Stomach (tissue), 4 donors: ENCODE data around the gene IL1RAPL2.

Experiments used
- CTCF ChIP-seq, 7 experiments: fragments of 450-650 bp in 4 of 7; fragments of 200-600 bp in 3 of 7; sonication (generic) in 3 of 7; IDR thresholded peaks; one replicate each; pipeline ENCODE4 v1.5.1; 2016 to 2019; ENCODE audit warnings: antibody characterized with exemption in 7 of 7, control low read depth in 2 of 7, mild to moderate bottlenecking in 1 of 7
- EP300 ChIP-seq: sonication (generic); formaldehyde crosslinking; IDR thresholded peaks from one replicate; pipeline ENCODE4 v1.6.1; 2017; ENCODE audit warnings: antibody characterized with exemption
- POLR2A ChIP-seq, 4 donors: fragments of 450-650 bp; IDR thresholded peaks; one replicate each; pipeline ENCODE4 v1.6.1; 2016; ENCODE audit warnings: antibody characterized with exemption in 4 of 4, control low read depth in 2 of 4, mild to moderate bottlenecking in 1 of 4, moderate library complexity in 1 of 4
- POLR2AphosphoS5 ChIP-seq, 3 donors: sonication (generic); formaldehyde crosslinking; IDR thresholded peaks; one replicate each; pipeline ENCODE4 v1.6.1; 2016; ENCODE audit warnings: antibody characterized with exemption in 3 of 3

- TF ChIP-seq CTCF (IDR thresholded peaks at IDR 0.05) (no peak), POLR2A (IDR thresholded peaks at IDR 0.05) (no peak), POLR2AphosphoS5 (IDR thresholded peaks at IDR 0.05) (no peak), EP300 (no peak)
Measured at GRCh38 chrX:105463473-105463872, 897.5 kb downstream of the IL1RAPL2 start.
